Posterior cingulate gyrus (tissue), 11 donors: ENCODE data around the gene PRLR.

Source experiments
- DNase-seq, 10 donors: peaks; one replicate each; pipeline versions ENCODE4 v3.0.0 to v3.0.0-alpha.2; 2020 to 2021; ENCODE audit warnings: mixed read lengths in 3 of 10
- intact Hi-C: fragments of 100-400 bp; cut with DNase I; formaldehyde crosslinking; loops from one replicate; pipeline ENCODE4 v1.15.1; 2023

The PRLR gene

DNA sequence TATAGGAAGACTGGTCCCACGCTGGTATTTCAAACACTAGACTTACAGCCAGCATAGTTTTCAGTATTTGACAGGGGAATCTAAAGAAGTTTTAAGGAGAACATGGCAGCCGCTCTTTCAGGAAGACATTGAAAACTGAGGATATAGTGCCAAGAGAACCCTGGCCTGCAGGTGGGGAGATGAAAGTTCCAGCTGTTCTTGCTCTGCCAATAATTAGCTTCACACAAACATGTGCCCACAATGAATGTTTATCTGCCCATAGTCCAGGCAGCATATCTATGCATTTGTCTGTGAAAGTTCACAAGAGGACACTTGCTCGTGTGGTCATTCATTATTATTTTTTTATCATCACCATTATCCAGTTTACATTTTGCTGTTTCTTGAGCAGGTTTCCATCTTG lies 134.9 kb downstream of the PRLR start:
- intact Hi-C loops: no loop called here
- no peak for DNase-seq

DNA sequence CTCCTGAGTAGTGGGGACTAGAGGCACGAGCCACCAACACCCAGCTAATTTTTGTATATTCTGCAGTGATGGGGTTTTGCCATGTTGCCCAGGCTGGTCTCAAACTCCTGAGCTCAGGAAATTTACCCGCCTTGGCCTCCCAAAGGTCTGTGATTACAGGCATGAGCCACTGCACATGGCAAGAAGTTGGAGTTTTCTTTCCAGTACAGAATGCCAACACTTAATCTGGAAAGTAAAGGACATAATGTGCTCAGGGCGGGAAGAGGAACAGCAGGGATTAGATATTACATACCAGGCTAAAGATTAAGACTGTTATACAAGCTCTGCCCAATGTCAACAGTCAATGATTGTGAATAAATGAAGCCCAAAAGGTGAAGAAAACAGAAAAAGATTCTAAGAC lies 135.3 kb downstream of the PRLR start:
- DNase-seq: no peak
- intact Hi-C loops: no loop called here

DNA sequence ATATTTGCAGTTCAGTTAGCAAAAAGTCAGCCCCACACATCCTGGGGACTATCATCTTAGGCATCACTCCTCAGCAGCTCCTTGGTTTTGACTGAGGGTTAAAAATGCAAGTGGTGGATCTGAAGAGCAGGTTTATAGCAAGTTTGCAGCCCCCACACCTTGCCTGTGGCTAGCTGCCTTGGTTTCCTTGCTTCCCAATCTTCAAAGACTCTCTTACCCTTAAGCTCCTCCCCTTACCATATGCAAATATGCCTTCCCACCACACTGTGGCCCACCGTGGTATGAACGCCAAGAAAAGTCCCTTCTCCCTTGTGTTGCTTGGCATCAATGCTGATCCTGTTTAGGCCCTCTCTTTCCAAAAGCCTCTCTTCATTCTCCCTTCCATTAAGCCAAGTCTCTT lies 137.6 kb downstream of the PRLR start:
- intact Hi-C loops: no loop called here
- no peak for DNase-seq

DNA sequence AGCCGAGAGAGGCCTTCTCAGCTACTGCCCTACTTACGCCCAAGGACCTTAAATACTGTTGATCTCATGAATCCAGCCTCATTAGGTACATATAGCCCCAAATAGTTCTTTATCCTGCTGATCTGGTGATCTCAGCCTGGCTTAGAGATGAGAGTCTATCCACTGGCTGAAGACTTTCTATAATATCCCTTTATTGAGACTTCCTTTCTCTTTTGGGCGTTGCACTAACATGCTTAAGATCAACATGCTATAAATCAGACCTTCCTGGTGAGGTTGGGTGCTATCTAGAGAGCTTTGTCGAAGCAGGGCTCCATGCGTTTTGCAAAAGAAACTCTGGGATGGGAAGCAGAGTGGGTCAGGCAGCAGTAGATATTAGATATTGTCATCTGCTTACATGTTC lies 138.6 kb downstream of the PRLR start:
- no peak for DNase-seq
- intact Hi-C loops: no loop called here

DNA sequence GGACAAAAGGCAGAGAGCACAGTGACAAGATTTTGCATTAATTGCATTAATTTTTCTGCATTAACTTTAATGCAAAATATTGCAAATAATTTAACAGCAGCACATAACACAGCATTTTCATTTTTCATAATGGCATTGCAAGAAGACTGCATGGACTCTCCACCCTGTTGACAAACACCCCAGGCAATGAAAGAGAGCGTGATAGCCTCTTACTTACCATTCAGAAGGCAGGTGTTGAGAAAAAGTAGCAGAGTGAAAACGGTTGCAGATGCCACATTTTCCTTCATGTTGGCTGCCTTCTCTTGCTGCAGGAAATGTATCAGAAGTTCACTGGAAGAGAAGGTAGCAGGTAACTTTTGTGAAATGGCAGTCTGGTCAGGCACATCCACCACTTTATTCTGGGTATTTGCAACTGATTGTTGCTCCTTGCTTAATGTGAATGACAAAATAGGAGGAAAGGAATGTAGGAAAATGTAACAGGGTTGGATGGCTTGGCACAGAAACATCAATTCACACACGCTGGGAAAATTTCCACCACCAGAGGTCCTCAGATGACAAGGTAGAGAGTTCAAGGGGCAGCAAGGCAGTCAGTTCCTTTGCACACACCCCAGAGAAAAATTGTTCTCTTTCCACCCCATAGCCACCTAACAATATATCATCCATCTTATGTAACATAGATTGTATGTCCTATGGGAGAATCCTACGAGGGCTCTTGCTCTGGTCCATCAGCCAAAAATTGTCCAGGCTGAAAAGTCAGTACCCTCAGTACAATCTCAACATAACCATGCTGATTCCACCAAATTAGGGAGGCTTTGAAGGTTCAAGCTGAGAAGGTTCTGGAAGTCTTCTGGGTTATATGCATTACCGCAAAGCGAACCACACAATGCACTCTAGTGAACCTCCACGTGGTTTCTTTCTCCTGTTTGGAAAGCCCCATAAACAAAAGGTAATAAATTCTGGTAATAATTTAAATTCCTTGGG lies 140.7 kb downstream of the PRLR start:
- intact Hi-C loops: loop anchor here (1.0 to 5.0 kb wide), 2 partner anchors 93 to 836 kb away; no protein-coding TSS in a partner anchor
- DNase-seq: peak in 6 of 10 donors; percentile 17 to 90 (median 58)

DNA sequence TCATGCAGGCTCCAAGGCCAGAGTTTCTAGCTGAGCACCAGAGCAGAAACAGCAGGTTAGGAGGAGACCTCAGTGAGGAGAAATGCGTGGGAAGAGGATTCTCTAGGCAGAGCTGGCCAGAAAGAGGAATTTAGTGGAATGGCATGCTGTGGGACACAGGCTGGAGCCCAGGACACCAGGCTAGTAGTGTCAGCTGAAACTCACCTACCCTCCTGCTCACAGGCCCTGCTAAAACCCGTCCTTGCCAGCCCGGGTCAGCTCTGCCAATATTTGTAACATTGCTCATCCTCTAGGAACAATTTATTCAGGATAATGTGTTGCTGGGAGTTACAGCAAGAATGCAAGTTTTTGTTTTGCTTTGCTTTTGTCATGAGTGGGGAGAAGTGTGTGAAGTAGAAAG lies 142.3 kb downstream of the PRLR start:
- intact Hi-C loops: loop anchor here (5.0 kb wide), 1 partner anchor 94 kb away; no protein-coding TSS in a partner anchor
- no peak for DNase-seq

DNA sequence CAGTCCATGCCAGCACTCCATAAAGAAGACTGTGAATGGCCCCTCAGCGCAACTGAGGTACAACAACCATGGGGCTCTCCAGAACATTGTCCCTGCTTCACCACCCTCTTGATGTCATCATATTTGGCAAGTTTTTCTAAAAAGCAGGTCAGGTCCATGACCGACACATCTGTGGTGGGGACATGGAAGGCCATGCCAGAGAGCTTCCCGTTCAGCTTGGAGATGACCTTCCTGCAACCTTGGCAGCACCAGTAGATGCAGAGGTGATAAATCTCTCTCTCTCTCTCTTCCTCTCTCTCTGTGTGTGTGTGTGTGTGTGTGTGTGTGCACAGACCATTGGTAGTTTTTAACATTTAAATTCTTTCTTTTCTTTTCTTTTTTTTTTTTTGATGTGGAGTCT lies 147.1 kb downstream of the PRLR start:
- no peak for DNase-seq
- intact Hi-C loops: no loop called here

DNA sequence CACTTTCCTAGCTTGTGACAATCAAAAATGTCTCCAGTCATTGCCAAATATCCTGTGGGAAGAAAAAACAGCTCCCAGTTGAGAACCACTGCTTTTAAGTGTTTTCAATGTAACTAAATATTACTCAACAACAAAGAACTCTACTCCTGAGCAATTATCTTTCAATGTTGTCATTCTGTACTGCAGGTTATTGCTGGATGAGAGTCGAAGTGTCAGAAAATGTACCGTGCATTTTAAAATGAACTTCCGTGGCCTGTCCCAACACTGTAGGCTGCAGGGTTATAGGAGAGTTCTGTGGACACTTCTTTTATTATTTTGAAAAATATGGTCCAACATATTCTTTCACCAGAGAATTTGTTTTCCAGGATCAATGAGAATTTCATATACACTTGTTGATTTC lies 147.8 kb downstream of the PRLR start:
- intact Hi-C loops: no loop called here
- no peak for DNase-seq

DNA sequence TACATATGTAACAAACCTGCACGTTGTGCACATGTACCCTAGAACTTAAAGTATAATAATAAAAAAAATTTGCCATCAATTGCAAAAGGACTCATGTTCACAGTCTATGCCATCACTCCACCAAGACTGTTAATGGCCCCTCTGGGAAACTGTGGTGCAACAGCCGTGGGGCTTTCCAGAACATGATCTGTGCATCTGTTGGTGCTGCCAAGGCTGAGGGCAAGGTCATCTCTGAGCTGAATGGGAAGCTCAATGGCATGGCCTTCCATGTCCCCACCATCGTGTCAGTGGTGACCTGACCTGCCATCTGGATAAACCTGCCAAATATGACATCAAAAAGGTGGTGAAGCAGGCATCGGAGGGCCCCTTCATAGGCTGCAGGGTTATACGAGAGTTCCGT lies 149.2 kb downstream of the PRLR start:
- DNase-seq: no peak
- intact Hi-C loops: no loop called here

DNA sequence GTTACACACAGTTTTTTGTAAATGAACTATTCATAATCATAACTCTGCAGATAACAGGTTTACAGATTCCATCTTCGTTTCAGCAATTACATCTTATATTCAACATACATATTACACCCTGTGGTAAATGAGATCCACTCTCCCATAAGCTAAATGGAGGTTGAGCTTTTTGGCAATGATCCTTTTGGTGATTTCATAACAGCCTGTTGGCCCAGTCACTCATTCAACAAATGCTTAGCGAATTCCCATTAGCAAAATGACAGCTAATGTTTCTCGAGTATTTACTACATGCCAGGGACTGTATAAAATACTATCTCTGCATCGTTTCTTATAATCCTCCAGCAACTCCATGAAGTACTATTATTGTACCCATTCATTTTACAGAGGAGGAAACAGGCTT lies 157.1 kb downstream of the PRLR start:
- DNase-seq: no peak
- intact Hi-C loops: no loop called here

DNA sequence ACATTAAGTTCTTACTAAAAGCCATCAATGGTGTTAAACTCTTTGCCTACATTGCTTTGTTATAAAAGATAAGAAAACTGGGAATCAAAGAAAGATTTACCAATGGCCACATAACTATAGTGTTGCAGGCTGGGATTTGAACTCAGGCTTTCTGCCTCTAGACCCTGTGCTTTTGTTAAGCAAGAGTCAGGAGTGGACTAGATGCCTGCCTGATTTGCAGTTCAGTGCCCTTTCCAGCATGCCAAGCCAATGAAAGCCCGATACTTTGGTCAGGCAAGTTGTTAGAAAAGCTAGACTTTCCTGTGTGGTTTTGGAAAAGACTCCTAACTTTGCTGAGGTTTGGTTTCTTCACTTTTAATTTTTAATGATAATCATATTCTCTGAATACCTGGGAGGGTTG lies 161.1 kb downstream of the PRLR start:
- DNase-seq: no peak
- intact Hi-C loops: no loop called here

DNA sequence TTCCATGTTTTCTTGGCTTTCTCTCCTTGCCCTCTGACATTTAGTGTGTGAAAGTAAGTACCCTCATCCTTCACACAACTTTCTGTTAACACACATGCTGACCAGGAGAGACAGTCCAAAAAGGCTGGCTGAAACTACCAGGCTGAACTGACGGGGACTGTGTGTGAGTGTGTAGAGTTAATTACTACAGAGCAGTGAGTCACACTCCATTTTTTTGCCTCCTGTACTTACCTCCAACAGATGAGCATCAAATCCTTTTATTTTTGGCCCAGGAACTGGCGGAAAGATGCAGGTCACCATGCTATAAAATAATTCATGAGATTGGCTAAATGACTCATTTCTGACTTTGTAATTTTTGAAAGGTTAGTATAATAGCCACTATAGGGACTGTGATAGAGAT lies 162.3 kb downstream of the PRLR start:
- no peak for DNase-seq
- intact Hi-C loops: no loop called here

DNA sequence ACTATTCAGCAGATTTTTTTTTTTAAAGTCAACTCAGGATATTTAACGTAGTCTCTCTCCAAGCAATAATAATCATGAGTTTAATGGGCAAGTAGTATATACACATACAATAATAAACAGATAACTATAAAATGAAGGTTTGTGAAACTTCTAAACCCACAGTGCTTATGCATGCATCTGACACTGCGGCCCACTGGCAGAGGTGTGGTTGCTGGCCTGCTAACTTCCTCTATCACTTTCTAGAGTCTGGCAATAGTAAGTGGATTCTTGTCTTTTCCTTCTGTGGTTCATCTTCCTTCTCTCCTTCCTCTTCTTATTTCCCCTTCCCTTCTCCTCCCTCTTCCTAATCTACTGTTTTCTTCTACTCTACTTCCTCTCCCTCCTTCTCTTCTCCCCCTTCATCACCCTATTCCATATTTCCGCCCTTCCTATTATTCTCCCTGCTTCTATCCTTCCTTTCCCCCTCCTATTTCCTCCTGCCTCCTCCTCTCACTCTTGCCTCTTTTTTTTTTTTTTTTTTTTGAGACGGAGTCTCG lies 164.0 kb downstream of the PRLR start:
- DNase-seq: no peak
- intact Hi-C loops: no loop called here

DNA sequence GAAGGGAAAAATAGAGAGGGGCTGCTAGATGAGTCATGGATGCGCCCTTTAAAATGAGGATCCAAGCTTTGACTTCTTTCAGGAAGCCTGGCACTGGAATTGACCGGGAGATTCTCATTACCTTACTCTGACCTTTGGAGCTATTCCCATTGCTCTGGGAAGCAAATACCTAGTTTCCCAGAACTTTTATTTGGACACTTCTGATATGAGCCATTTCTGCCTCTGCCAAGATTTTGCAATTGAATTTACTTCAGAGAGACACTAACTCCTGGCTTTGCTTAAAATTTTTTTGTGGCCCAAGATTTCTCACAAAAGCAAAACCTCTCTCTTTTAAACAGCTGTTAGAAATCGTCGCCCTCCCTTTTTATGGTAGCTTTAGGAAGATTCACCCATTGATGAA lies 166.9 kb downstream of the PRLR start:
- no peak for DNase-seq

DNA sequence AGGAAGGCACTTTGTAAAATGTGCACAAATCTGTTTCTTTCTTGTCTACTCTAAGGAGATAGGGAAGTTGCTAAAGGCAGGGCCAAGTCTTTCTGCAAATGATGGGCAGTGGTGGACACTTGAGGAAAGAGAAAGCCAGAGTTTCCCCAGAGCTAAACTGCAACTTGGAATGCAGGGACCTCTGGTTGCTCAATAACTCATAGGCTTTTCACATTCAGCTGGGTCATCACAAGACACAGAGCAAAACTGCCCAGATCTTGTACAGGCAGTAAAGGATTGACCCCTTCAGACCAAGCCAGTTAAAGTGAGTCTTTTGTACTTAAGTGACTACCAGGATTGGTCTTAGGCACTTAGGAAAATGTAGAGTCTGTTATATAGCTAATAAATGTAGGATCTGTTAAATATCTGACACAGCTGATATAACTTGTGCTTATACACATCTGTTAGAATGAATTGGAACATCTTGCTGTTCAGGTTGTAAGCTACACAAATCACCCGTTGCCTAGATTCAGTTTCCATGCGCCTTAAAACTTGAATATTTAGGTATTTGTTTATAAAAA lies 169.0 kb downstream of the PRLR start:
- DNase-seq: no peak
- intact Hi-C loops: no loop called here

More for the DNA sequence above, 166.9 kb downstream of the PRLR start:
- intact Hi-C loops: no loop called here

DNA sequence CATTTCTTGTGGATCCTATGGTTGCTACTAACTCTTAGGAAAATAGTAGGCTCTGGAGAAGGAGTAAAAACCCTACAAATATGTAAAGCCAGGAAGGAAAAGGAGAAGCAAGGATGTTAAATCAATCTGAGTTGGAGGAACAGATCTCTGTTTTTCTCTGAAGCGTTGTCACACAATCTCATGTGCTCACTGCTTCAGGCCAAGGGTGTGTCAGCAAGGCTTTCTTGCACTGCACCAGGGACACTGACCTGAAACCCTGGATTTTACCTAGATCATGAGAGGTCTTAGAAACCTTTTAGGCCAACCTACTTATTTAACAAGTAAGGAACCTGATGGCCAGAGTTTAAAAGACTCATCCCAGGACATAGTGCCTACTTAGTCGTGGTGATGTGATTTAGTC lies 170.1 kb downstream of the PRLR start:
- intact Hi-C loops: no loop called here
- DNase-seq: no peak

DNA sequence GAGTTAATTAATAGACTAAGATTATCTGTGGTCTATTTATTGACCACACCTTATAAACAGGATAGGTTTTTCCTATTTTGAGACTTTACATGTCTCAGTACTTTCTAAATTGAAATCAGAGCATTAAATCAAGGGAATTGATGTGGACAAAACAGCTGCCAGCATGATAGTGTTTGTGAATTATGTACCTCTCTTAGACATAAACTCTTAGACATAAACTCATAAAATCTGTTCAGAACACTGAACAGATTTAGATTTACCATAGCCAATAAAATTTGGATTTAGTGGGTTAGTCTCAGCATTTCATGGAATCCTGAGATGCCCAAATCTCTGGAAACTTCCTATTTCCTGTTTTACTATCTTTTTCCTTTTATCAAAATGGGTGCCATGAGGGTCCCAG lies 171.0 kb downstream of the PRLR start:
- intact Hi-C loops: no loop called here
- DNase-seq: no peak

DNA sequence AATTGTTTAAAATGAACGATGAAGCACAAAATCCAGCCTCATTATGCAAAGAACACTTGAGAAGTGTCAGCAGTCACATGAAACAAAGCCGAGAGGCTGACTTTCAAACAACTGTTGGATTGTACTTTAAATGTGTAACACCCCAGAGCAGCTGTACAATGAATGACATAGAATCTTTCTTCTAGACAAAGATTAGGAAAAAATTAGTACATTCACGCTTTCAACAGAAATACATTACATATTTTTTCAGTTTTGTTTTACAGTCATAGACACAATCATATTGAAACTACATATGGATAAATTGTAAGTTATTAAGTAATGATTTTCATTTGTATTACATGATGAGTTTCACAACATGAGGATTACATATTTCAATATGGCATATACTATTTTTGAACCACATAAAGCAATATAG lies 171.9 kb downstream of the PRLR start:
- intact Hi-C loops: no loop called here
- DNase-seq: no peak

DNA sequence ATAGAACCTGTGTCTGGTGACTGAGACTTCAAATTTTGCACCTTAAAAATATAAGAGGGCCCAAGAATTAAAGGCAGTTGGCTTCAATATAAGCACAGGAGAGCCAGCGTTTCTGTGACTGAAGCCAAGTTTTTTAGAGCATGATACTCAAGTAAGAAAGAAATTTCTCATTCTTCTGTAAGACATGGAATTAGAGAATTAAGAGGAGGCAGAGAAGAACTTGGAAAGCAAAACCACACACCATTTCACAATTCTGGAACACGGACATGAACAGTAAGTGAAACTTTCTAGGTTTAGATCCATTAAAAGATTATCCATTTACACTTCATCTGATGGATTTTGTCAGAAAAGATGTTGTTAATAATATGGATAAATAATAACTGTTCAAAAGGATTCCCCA lies 173.6 kb downstream of the PRLR start:
- intact Hi-C loops: no loop called here
- no peak for DNase-seq

DNA sequence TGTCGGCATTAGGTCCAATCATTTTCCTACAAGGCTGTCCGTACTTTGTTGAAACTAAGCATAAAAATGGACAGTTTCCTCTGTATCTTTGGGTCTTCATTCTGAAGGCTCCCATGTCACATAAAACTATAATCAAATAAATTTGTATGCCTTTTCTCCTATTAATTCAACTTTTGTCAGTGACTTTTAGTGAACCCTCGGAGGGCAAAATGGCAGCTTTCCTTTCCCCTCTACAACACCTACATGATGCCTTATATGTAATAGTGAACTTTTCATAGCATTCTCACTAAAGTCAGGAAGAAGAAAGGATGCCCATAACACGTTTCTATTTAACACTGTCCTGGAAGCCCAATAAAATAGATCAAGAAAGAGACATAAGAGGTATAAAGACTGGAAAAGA lies 177.4 kb downstream of the PRLR start:
- DNase-seq: no peak
- intact Hi-C loops: no loop called here

DNA sequence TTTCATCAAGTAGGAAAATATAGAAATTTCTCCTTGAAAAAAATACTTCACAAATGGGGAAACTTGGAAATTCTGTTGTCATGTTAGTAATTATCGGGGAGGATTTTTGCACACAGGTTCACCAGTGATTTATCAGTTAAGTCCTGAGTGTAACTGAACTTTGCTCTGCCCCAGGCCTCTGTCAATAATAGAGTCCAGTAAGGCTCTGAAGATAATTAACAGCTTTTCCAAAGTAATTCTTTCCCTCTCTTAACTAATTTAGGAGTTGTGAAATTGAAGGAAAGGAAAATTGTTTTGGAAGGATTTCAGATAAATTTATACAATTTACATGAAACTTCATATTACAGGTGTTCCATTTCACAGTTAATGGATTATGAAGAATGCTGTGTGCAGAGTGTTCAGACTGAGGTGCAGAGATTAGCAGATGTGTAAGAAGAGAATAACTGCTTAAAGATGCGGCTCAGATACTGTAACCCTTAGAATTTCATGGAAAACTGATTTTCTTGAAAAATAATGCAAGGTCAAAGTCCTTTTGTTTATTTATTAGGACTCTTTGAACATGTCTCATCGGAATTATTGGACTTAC lies 179.7 kb downstream of the PRLR start:
- DNase-seq: no peak
- intact Hi-C loops: no loop called here
